T-helper 1 cell treated with Interleukin-12 subunit alpha and Interleukin-12 subunit beta and Interleukin-4 antibody, amounts not matched to agents 30 μg/mL and 1 μg/mL, for 36 hours (primary cell): ENCODE results near the gene INPP4A.
A peak's percentile ranks its signal among the peaks of the same experiment; 100 is the strongest.

Experiments
- H3K27ac Mint-ChIP-seq: one replicate; pipeline ENCODE4 v1.8.0; 2021; ENCODE audit warnings: mild to moderate bottlenecking, mixed read lengths
- H3K27me3 Mint-ChIP-seq: one replicate; pipeline ENCODE4 v1.8.0; 2021; ENCODE audit warnings: low read depth, mixed read lengths
- H3K36me3 Mint-ChIP-seq: one replicate; pipeline ENCODE4 v1.8.0; 2021; ENCODE audit warnings: low read depth, mixed read lengths
- H3K4me1 Mint-ChIP-seq: one replicate; pipeline ENCODE4 v1.8.0; 2021; ENCODE audit warnings: low read depth, mixed read lengths
- H3K4me3 Mint-ChIP-seq: one replicate; pipeline ENCODE4 v1.8.0; 2021; ENCODE audit warnings: mild to moderate bottlenecking, moderate library complexity, mixed read lengths
- H3K9me3 Mint-ChIP-seq: one replicate; pipeline ENCODE4 v1.8.0; 2021; ENCODE audit warnings: mixed read lengths

The INPP4A gene

GRCh38 chr2:98558852-98559530, 114.3 kb downstream of the INPP4A start:
- Mint-ChIP-seq H3K27ac (peak overlapping the region; percentile 57), H3K4me1 (peaks cover 55% of the 10 kb centered on the region), H3K4me3 (peak overlapping the region; percentile 44), H3K36me3 (peaks cover 72% of the 10 kb centered on the region), H3K9me3 (no peaks in the 10 kb centered on the region), H3K27me3 (no peaks in the 10 kb centered on the region)

GRCh38 chr2:98559581-98559980, 114.9 kb downstream of the INPP4A start:
- peak overlapping the region; percentile 44 for H3K4me3 Mint-ChIP-seq
- H3K36me3 Mint-ChIP-seq: peaks cover 71% of the 10 kb centered on the region
- peak overlapping the region; percentile 57 for H3K27ac Mint-ChIP-seq
- H3K9me3 Mint-ChIP-seq: no peaks in the 10 kb centered on the region
- peaks cover 52% of the 10 kb centered on the region for H3K4me1 Mint-ChIP-seq
- H3K27me3 Mint-ChIP-seq: no peaks in the 10 kb centered on the region

- peaks cover 53% of the 10 kb centered on the region for H3K4me1 Mint-ChIP-seq
- H3K9me3 Mint-ChIP-seq: no peaks in the 10 kb centered on the region
- H3K27me3 Mint-ChIP-seq: no peaks in the 10 kb centered on the region
- peaks cover 68% of the 10 kb centered on the region for H3K36me3 Mint-ChIP-seq
- no peak overlapping the region for H3K4me3 Mint-ChIP-seq
- H3K27ac Mint-ChIP-seq: peak overlapping the region; percentile 57
Measured at GRCh38 chr2:98560256-98560771, 115.7 kb downstream of the INPP4A start.

GRCh38 chr2:98561018-98561417, 116.4 kb downstream of the INPP4A start:
- Mint-ChIP-seq H3K27me3 (no peaks in the 10 kb centered on the region), H3K36me3 (peaks cover 68% of the 10 kb centered on the region), H3K9me3 (no peaks in the 10 kb centered on the region), H3K4me3 (no peak overlapping the region), H3K4me1 (peaks cover 50% of the 10 kb centered on the region), H3K27ac (peak overlapping the region; percentile 34)

- Mint-ChIP-seq H3K27ac (no peak overlapping the region), H3K27me3 (no peaks in the 10 kb centered on the region), H3K4me3 (no peak overlapping the region), H3K36me3 (peaks cover 70% of the 10 kb centered on the region), H3K9me3 (no peaks in the 10 kb centered on the region), H3K4me1 (peaks cover 43% of the 10 kb centered on the region)
Measured at GRCh38 chr2:98561902-98562695, 117.4 kb downstream of the INPP4A start.

- Mint-ChIP-seq H3K36me3 (peaks cover 66% of the 10 kb centered on the region), H3K4me3 (no peak overlapping the region), H3K9me3 (no peaks in the 10 kb centered on the region), H3K27ac (no peak overlapping the region), H3K27me3 (no peaks in the 10 kb centered on the region), H3K4me1 (peaks cover 35% of the 10 kb centered on the region)
Measured at GRCh38 chr2:98563394-98563793, 118.7 kb downstream of the INPP4A start.

- Mint-ChIP-seq H3K27ac (peak overlapping the region; percentile 31), H3K4me1 (peaks cover 22% of the 10 kb centered on the region), H3K27me3 (no peaks in the 10 kb centered on the region), H3K36me3 (peaks cover 63% of the 10 kb centered on the region), H3K4me3 (no peak overlapping the region), H3K9me3 (no peaks in the 10 kb centered on the region)
Measured at GRCh38 chr2:98564541-98565132, 120.0 kb downstream of the INPP4A start.

GRCh38 chr2:98565286-98565860, 120.7 kb downstream of the INPP4A start:
- H3K9me3 Mint-ChIP-seq: no peaks in the 10 kb centered on the region
- no peak overlapping the region for H3K27ac Mint-ChIP-seq
- no peak overlapping the region for H3K4me3 Mint-ChIP-seq
- H3K27me3 Mint-ChIP-seq: no peaks in the 10 kb centered on the region
- H3K36me3 Mint-ChIP-seq: peaks cover 69% of the 10 kb centered on the region
- H3K4me1 Mint-ChIP-seq: peaks cover 19% of the 10 kb centered on the region

GRCh38 chr2:98565941-98566340, 121.3 kb downstream of the INPP4A start:
- H3K27ac Mint-ChIP-seq: no peak overlapping the region

GRCh38 chr2:98568161-98568956, 123.7 kb downstream of the INPP4A start:
- H3K36me3 Mint-ChIP-seq: peaks cover 52% of the 10 kb centered on the region
- no peak overlapping the region for H3K4me3 Mint-ChIP-seq
- H3K9me3 Mint-ChIP-seq: no peaks in the 10 kb centered on the region
- peak overlapping the region; percentile 65 for H3K27ac Mint-ChIP-seq
- no peaks in the 10 kb centered on the region for H3K27me3 Mint-ChIP-seq
- H3K4me1 Mint-ChIP-seq: peaks cover 10% of the 10 kb centered on the region

More at GRCh38 chr2:98565941-98566340, 121.3 kb downstream of the INPP4A start:
- Mint-ChIP-seq H3K4me3 (no peak overlapping the region), H3K9me3 (no peaks in the 10 kb centered on the region), H3K36me3 (peaks cover 67% of the 10 kb centered on the region), H3K4me1 (peaks cover 19% of the 10 kb centered on the region), H3K27me3 (no peaks in the 10 kb centered on the region)

- no peak overlapping the region for H3K4me3 Mint-ChIP-seq
- no peaks in the 10 kb centered on the region for H3K27me3 Mint-ChIP-seq
- no peaks in the 10 kb centered on the region for H3K9me3 Mint-ChIP-seq
- peaks cover 10% of the 10 kb centered on the region for H3K4me1 Mint-ChIP-seq
- H3K27ac Mint-ChIP-seq: peak overlapping the region; percentile 65
- peaks cover 51% of the 10 kb centered on the region for H3K36me3 Mint-ChIP-seq
Measured at GRCh38 chr2:98569197-98569793, 124.6 kb downstream of the INPP4A start.

- Mint-ChIP-seq H3K9me3 (no peaks in the 10 kb centered on the region), H3K4me3 (no peak overlapping the region), H3K27me3 (no peaks in the 10 kb centered on the region), H3K4me1 (peaks cover 10% of the 10 kb centered on the region), H3K27ac (no peak overlapping the region), H3K36me3 (peaks cover 51% of the 10 kb centered on the region)
Measured at GRCh38 chr2:98569915-98570314, 125.3 kb downstream of the INPP4A start.

GRCh38 chr2:98570356-98570755, 125.7 kb downstream of the INPP4A start:
- Mint-ChIP-seq H3K36me3 (peaks cover 47% of the 10 kb centered on the region), H3K27me3 (no peaks in the 10 kb centered on the region), H3K4me1 (peaks cover 6% of the 10 kb centered on the region), H3K27ac (no peak overlapping the region), H3K9me3 (no peaks in the 10 kb centered on the region), H3K4me3 (no peak overlapping the region)
